HG03060 (cell line): ENCODE measurements around the gene ATG7.
"Not testable (repeated sequence)": the region's sequence is repeated elsewhere in the genome, so short reads cannot be mapped to it uniquely, and the experiment has no call there.

Source experiments
- ATAC-seq: cut with Tn5 transposase; IDR thresholded peaks from one replicate; pipeline ENCODE4 v1.9.1; 2021; ENCODE audit warnings: low read depth, moderate number of reproducible peaks; ENCODE audit not compliant: unreplicated experiment

Gene ATG7

DNA sequence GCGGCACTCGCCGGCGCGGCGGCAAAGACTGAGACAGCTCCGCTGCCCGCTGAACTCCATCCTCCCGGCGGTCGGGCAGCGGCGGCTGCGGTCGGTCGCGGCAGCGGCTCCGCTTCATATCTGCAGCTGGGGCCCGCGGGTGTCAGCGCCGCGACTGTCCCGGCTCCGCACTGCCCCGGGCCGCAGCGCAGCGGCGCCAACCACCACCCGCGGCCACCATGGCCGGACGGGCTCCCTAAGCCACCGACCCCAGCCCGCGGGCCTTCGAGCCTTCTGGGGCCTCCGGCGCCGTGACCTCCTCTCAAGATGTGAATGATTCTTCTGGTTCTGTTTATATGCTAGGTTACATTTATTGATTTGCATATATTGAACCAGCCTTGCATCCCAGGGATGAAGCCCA is 216.2 kb downstream of the ATG7 start:
- not testable (repeated sequence) for ATAC-seq

DNA sequence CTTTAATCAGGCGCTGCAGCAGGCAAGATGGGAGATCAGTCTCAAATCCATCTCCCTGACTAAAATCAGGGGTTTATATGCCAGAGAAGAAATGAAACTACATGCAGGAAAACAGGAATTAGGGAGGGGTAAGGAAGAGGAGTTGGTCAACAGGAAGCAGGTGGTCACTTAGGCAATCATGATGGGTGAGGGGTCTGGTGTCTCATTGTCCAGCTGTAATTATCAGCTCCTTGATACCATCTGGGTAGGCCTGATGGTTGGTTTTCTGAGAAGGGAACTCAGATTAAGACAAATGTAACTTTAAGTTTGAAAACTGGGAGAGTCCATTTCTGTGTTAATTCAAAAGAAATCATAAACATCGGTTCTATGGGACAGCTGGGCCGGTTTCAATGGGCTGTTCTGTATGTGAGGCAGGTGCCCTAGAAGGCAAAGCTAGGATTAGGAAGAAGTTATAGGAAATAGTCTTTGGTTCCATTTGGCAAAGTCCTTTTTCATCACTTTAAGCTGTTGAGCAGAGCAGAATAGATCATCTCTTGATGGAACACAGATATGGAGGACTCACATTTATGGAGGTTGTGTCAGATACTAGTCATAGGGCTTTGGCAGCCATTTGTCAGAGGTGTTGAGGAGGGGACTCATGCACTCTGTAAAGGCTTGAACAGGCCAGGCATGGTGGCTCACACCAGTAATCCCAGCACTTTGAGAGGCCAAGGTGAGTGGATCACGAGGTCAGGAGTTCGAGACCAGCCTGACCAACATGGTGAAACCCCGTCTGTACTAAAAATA is 222.1 kb downstream of the ATG7 start:
- no peak for ATAC-seq

DNA sequence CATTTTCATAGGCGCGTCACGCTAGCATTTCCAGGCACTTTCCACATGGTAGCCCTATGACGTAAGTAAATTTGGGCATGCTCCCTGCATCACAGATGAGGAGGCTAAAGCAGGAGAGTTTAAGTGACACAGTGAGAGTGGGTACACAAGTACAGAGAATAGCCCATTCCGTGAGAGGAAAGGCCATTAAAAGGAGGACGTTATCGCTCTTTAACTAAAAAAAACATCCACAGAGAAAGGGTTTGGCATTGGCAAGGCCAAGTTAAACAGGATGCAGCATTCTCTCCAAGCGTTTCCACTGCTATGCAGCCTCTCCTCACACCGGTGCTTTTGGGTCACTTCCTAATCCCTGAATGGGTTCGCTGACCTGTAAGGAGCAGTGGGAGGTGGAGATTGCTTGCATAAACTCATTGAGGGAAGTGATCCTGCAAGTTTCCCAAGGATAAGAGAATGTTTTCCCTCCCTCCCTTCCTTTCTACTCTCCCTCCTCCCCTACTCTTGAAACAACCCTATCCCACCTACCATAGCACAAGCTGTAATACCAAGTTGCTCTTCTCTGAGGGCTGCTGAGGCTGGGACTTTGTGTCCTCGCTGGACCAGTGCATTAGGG is 223.9 kb downstream of the ATG7 start:
- no peak for ATAC-seq

GRCh38 chr3:11498177-11498576 is 226.0 kb downstream of the ATG7 start:
- ATAC-seq = no peak

- ATAC-seq = no peak
Measured at GRCh38 chr3:11498646-11499045, 226.4 kb downstream of the ATG7 start.

GRCh38 chr3:11499144-11499543 is 226.9 kb downstream of the ATG7 start:
- no peak for ATAC-seq

- ATAC-seq = not testable (repeated sequence)
Measured at GRCh38 chr3:11502413-11502812, 230.2 kb downstream of the ATG7 start.

- no peak for ATAC-seq
Measured at GRCh38 chr3:11507719-11508118, 235.5 kb downstream of the ATG7 start.

- no peak for ATAC-seq
Measured at GRCh38 chr3:11508346-11509172, 236.4 kb downstream of the ATG7 start.

DNA sequence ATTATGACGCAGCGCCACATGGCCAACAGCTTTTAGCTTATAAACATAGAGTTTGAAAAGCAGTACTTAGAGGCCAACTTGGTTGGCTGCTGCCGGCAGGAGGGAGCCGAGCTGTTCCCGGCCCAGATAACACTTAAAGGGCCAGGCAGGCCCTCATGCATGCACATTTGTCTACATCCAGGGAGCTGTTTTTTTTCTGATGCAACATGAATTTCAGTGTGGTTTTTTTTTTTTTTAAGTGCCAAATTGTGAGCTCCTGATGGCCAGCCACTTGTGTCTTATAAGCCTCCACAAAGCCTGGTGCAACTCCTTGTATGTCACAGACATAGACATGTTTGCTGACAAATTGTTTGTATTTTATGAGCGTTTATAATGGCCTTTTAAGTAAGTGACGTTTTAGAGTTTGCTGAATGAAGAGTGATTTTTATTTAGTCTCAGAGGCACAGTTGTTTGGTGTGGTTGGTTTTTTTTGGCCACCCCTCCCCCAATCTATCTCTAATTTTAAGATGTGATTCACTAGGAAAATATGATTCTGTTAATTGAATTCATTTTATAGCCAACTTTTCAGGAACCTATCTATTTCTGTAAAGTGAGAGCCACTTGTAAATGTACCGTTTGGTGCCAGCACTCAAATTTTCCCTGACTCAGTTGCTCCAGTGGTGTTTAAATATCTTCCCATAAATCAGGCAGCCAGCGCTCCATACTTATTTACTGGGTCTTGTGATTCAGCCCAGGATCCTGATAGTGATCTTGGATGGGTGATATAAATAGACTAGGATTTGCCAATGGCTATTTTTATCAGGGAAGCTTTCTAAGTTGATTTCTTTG is 237.2 kb downstream of the ATG7 start:
- ATAC-seq = no peak

GRCh38 chr3:11510001-11510340 is 237.8 kb downstream of the ATG7 start:
- no peak for ATAC-seq

DNA sequence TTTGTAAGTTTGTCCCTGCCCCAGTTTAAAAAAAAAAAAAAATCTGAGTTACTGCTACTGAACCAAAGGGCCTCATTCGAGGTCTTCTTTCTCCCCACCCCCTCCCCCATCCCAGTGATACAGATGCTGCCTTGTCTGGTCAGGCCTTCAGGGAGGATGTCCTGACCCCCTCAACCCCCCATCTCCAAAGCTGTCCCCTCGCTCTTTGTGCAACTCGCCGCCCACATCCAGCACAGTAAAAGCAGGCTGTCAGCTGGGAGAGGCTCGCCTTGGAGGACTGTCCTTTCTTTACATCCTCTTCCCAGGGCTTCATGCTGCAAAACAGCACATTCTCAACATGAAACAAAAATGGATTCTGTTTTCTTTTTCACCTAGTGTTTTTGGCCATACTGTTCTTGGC is 238.2 kb downstream of the ATG7 start:
- ATAC-seq = no peak

- ATAC-seq = not testable (repeated sequence)
Measured at GRCh38 chr3:11511606-11512005, 239.4 kb downstream of the ATG7 start.

DNA sequence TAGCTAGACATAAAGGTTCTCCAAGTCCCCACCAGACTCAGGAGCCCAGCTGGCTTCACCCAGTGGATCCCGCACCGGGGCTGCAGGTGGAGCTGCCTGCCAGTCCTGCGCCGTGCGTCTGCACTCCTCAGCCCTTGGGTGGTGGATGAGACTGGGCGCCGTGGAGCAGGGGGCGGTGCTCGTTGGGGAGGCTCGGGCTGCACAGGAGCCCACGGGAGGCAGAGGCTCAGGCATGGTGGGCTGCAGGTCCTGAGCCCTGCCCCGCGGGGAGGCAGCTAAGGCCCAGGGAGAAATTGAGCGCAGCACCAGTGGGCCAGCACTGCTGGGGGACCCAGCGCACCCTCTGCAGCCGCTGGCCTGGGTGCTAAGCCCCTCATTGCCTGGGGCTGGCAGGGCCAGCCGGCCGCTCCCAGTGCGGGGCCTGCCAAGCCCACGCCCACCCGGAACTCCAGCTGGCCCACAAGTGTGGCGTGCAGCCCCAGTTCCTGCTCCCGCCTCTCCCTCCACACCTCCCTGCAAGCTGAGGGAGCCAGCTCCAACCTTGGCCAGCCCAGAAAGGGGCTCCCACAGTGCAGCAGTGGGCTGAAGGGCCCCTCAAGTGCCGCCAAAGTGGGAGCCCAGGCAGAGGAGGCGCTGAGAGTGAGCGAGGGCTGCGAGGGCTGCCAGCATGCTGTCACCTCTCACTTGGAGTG is 241.1 kb downstream of the ATG7 start:
- ATAC-seq = not testable (repeated sequence)

GRCh38 chr3:11513817-11514135 is 241.6 kb downstream of the ATG7 start:
- no peak for ATAC-seq

DNA sequence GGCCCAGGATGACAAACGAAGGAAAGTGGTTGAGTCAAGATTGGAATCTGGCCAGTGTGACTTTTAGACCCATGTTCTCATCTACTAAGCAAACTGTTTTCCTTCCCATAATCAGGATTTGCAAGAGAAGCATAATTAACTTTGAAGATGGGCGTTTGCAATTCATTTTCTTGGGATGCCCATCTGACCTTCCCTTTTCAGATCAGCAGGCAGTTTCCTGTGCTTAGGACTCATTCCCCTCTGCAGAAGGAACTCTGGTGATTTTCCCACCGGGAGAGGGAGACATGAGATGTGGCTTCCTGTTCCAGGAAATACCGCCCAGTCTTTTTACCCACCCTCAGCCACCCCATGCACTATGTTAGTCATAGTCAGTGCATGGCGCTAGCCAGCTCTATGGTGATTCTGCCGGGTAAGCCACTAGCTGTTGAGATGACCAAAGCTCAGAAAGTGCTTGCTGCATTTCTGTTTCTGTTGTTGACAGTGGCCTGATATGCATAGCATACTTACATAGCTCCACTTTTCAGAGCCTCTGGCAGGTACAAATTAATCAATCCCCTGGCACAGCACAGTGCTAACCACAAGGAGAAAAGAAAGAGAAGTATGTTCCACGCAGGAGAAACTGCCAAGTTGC is 242.1 kb downstream of the ATG7 start:
- ATAC-seq = no peak

- no peak for ATAC-seq
Measured at GRCh38 chr3:11517601-11518000, 245.4 kb downstream of the ATG7 start.

DNA sequence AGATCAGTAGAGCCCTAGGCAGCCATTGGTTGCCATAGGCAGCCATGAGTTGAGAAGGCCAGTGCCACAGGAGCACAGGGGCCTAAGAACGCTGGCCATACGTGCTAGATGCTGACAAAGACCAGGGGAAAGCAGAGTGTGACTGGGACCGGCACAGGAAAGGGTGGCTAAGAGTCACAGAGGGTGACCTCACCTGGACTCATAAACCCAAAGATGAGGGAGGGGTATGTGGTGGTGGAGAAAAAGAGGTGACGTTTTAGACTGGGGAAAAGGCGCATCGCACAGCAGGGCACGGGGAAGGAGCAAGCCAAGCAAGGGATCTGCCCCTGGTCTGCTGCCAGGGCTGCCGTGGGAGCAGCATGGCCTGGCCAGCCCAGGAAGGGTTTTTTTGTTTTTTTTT is 249.0 kb downstream of the ATG7 start:
- ATAC-seq = no peak

DNA sequence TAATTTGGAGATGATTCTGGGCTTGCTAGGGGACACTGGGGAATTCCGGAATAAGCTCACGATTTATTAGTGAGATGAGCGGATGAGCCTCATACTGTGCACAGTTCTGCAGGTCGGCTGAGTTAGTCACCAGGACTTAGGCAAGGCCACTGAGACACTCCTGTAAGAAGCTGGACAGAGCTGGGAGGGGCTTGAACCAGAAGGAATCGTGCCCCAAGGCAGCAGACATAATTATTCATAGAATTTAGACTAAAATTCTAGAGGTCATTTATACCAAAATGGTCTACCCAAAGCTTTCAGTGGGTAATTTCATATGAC is 250.2 kb downstream of the ATG7 start:
- ATAC-seq = no peak
